GM21825 (cell line): Measurements from ENCODE around the gene CXCR6.
"Not testable (repeated sequence)": the region's sequence is repeated elsewhere in the genome, so short reads cannot be mapped to it uniquely, and the experiment has no call there.

Source experiments
- ATAC-seq: cut with Tn5 transposase; IDR thresholded peaks from one replicate; pipeline ENCODE4 v1.9.1; 2021; ENCODE audit warnings: mild to moderate bottlenecking, moderate library complexity; ENCODE audit not compliant: unreplicated experiment

CXCR6 gene

DNA sequence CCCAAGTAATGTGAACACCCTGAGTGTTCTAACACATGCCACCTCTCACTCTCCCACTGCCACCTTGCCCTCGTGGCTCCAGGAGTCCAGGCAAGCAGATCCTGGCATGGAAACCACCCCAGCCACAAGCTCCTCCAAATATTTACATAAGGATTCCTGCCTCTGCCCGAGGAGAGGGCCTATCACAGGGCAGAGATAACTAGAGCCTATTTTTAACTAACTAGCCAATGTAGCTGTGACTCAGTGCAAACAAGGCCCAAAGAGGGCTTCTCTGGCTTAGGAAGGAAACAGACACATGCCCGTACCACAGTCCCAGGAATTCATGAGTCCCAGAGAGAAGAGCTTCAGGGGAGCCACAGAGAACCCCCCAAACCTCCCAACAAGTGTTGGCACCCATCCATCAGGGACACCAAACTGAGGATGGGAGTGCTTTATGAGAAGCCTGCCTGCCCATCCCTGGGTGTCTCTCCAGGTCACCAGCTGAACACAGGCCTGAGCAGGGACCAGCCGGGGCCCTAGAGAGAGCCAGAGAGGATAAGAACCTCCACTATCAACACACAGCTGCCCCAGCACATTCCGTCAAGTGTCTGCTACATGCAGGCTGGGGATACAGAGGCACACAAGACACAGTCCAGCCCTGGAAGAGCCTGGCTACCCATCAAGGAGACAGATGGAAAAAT, 43.2 kb downstream of the CXCR6 start:
- ATAC-seq = no peak

- no peak for ATAC-seq
These were observed 44.4 kb downstream of the CXCR6 start for GRCh38 chr3:45987368-45988291.

GRCh38 chr3:45988362-45988761, 45.1 kb downstream of the CXCR6 start:
- ATAC-seq = no peak

DNA sequence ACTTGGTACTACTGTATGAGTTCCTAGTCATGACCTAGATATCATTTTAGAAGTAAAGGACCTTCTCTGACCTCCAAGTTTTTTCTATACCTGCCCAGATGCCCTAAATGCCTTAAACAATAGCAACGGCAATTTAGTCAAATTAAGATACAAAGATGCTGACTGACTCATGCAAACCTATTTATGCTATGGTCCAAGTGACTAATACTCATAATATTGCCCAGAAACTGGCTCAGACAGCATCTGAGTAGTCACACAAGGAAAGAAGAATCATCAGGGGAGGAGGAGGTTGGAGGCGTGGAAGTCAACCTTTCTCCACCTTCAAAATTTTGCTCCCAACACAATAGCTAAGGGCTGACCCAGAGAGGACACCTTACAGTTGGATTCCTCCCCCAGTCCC, 45.5 kb downstream of the CXCR6 start:
- no peak for ATAC-seq

DNA sequence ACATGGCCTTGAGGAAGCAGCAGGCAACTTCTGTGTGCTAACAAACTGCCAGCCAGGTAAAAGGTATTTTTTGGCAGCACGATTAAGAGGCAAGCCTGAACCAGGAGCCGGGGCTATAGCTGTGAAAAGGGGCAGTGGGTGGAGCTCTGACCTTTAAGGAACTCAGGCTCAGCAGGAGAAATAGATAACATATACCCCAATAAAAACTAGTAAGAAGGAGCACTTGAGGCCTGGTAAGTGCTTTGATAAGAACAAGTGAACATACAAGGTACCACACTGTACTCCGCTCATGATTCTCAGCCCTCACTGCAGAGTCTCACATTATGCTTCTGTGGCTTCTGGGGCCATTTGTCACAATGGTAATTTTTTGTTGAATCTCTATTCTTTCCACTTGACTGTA, 46.9 kb downstream of the CXCR6 start:
- ATAC-seq = no peak

DNA sequence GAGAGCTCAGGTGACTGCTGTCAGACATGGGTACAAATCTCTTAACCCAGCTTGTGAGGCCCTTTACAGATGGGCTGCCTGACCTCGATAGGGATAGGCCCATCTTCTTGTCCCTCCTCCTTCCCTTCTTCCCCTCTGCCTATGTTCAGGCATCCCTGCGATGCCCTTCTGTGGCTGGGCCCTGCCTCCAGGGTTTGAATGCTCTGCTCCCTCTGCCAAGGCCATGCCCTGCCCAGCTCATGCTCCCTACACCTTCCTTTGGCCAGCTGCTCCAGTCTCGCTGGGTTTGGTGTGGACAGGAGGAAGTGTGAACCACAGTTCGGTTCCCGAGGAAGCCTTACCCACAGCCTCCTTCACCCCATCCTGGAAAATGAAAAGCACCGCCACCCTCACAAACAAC, 48.1 kb downstream of the CXCR6 start:
- no peak for ATAC-seq

- ATAC-seq = no peak
These were observed 49.0 kb downstream of the CXCR6 start for GRCh38 chr3:45992133-45992729.

GRCh38 chr3:45992821-45993221, 49.6 kb downstream of the CXCR6 start:
- no peak for ATAC-seq

GRCh38 chr3:45993421-45994027, 50.3 kb downstream of the CXCR6 start:
- no peak for ATAC-seq

- ATAC-seq = peak; percentile 11
These were observed 51.4 kb downstream of the CXCR6 start for GRCh38 chr3:45994419-45995235.

DNA sequence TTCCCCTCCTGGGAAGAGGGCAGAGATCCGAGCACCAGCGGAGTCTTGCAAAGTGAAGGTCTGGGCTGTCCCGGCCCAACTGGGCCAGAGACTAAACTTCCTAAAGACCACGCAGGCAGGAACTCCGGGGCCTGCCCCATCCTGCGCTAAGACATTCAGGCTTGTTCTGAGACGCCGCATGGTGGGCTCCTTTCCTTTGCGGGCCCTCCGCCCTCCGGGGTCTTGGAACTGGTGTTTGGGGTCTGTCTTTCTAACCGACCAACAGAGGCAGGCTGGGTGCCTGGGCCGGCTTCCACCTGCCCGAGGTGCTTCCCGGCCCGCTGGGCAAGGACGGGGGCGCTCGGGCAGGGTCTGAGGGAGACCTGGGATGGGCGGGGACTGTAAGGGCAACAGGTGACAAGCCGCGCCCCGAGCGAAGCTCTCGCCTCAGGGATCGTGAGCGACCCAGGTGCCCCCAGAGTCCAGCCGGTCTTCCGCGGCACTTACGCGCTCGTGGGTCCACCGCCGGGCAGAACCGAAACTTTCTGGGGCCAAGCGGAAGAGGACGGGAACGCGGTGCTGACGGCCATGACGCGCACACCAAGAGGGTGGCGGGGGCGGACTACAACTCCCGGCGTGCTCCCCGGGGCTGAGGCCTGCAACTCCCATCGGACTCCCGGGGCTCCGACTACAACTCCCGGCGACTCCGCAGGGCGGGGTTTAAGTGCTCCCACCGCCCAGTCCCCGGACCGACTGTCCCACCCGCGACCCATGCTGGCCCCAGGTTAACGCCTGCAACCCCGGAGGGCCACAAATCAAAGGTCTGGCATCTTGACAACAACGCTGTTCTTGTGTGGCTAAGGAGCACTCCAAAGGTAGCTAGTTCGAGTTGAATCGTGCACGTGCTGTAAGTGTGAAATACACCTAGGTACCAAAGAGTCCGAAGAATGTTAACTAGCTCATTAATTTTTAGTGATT, 52.2 kb downstream of the CXCR6 start, which contains the start of gene FYCO1:
FYCO1 (minus strand) TSS at position 589 of the 957 bp plus-strand sequence. CDS start 10,914 bp downstream, outside the sequence.
- peak; percentile 85 for ATAC-seq

DNA sequence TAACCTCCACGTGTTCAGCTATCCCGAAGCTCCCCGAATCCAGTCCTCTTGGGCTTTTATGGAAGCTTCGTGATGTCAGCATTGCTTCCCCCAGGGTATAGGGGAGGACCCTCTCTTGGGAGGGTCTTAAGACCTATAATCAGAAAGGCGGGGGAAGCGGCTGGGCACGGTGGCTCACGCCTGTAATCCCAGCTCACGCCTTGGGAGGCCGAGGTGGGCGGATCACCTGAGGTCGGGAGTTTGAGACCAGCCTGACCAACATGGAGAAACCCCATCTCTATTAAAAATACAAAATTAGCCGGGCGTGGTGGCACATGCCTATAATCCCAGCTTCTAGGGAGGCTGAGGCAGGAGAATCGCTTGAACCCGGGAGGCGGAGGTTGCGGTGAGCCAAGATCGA, 54.2 kb downstream of the CXCR6 start:
- ATAC-seq = not testable (repeated sequence)

- ATAC-seq = no peak
These were observed 54.7 kb downstream of the CXCR6 start for GRCh38 chr3:45997942-45998341.
